Measurements from ENCODE around the gene ASPSCR1. TPM values are rescaled to one million over a fixed set of nuclear protein-coding genes. Genes with fewer than 3 reads are reported as not detected.

The ASPSCR1 gene
- total and polyA plus RNA-seq, 2 of the 13 experiments (the other 11 are each of a cell fraction or from before 2014, with no cell fraction given) = 274 to 314 TPM

- 0 out of 2 replicates have a peak, but pooled peaks have one; percentile 54 for TF ChIP-seq MIXL1 (CRISPR knock-in tag; IDR thresholded peaks at IDR 0.05)
- TF ChIP-seq SETDB1 (CRISPR knock-in tag; IDR thresholded peaks at IDR 0.05; ENCODE audit: borderline replicate concordance) = no peak
- no peak for TF ChIP-seq AHDC1 (CRISPR knock-in tag; IDR thresholded peaks at IDR 0.05; ENCODE audit: borderline replicate concordance)
- peak; percentile 79 for TF ChIP-seq AGO1 (IDR thresholded peaks at IDR 0.05; ENCODE audit: low read depth, low read length, poor library complexity, severe bottlenecking)
- no peak for TF ChIP-seq FOXM1 (CRISPR knock-in tag; IDR thresholded peaks at IDR 0.05)
- TF ChIP-seq ZNF20 (CRISPR knock-in tag; IDR thresholded peaks at IDR 0.05) = no peak
- no peak for TF ChIP-seq ZNF235 (CRISPR knock-in tag; IDR thresholded peaks at IDR 0.05; ENCODE audit: borderline replicate concordance)
- TF ChIP-seq, protein P1, sequence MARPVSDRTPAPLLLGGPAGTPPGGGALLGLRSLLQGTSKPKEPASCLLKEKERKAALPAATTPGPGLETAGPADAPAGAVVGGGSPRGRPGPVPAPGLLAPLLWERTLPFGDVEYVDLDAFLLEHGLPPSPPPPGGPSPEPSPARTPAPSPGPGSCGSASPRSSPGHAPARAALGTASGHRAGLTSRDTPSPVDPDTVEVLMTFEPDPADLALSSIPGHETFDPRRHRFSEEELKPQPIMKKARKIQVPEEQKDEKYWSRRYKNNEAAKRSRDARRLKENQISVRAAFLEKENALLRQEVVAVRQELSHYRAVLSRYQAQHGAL (CRISPR knock-in tag; IDR thresholded peaks at IDR 0.05; ENCODE audit: not compliant biosample characterization) = no peak
- TF ChIP-seq SUZ12 (IDR thresholded peaks at IDR 0.05; ENCODE audit: low read depth, low read length) = no peak
- peak; percentile 87 for TF ChIP-seq TGIF2 (CRISPR knock-in tag; IDR thresholded peaks at IDR 0.05)
- TF ChIP-seq HMGA1 (CRISPR knock-in tag; conservative IDR thresholded peaks at IDR 0.05) = no peak
- TF ChIP-seq ZC3H4 (CRISPR knock-in tag; IDR thresholded peaks at IDR 0.05; ENCODE audit: borderline replicate concordance) = no peak
- peak; percentile 87 for TF ChIP-seq TAF1 (CRISPR knock-in tag; IDR thresholded peaks at IDR 0.05)
- TF ChIP-seq SP5 (CRISPR knock-in tag; IDR thresholded peaks at IDR 0.05; ENCODE audit: borderline replicate concordance, low read depth) = peak; percentile 86
- TF ChIP-seq IRX3 (CRISPR knock-in tag; IDR thresholded peaks at IDR 0.05; ENCODE audit: borderline replicate concordance, low read depth) = no peak; the same call in 1 of the 2 replicates
- 0 out of 2 replicates have a peak, but pooled peaks have one; percentile 47 for TF ChIP-seq ZNF850 (CRISPR knock-in tag; conservative IDR thresholded peaks at IDR 0.05)
- peak; percentile 61; the same call in 1 of the 2 replicates for TF ChIP-seq ZNF788 (CRISPR knock-in tag; IDR thresholded peaks at IDR 0.05; ENCODE audit: borderline replicate concordance)
- TF ChIP-seq ZFP62 (CRISPR knock-in tag; IDR thresholded peaks at IDR 0.05) = no peak
- peak; percentile 73; the same call in 1 of the 2 replicates for TF ChIP-seq KLF12 (CRISPR knock-in tag; IDR thresholded peaks at IDR 0.05; ENCODE audit: borderline replicate concordance)
- TF ChIP-seq PHB2 (IDR thresholded peaks at IDR 0.05; ENCODE audit: partially characterized antibody) = no peak
- TF ChIP-seq ZNF891 (CRISPR knock-in tag; IDR thresholded peaks at IDR 0.05) = peak; percentile 98
- TF ChIP-seq NFYB (CRISPR knock-in tag; IDR thresholded peaks at IDR 0.05) = peak; percentile 95
- peak; percentile 98 for TF ChIP-seq ZFP91 (CRISPR knock-in tag; IDR thresholded peaks at IDR 0.05; ENCODE audit: borderline replicate concordance)
Observed at GRCh38 chr17:82037092-82037888, 59.9 kb downstream of the ASPSCR1 start, which contains the start of gene DCXR (continued).
